Ishikawa (cell line): ENCODE data around the gene OR10J4.

ENCODE experiments used
- CREB1 ChIP-seq: IDR thresholded peaks from 2 replicates; pipeline ENCODE4 v1.6.1; 2012; ENCODE audit warnings: low read depth
- NFIC ChIP-seq: IDR thresholded peaks from 2 replicates; pipeline ENCODE4 v1.6.1; 2012
- TCF12 ChIP-seq: IDR thresholded peaks from 2 replicates; pipeline ENCODE4 v1.6.1; 2012; ENCODE audit warnings: low read depth
- YY1 ChIP-seq: IDR thresholded peaks from 2 replicates; pipeline ENCODE4 v1.6.1; 2012; ENCODE audit warnings: low read depth

- TF ChIP-seq NFIC (no peak), YY1 (no peak), CREB1 (no peak), TCF12 (no peak)
Observed at GRCh38 chr1:159448181-159448580, 16.2 kb downstream of the OR10J4 start.
